WTC11 (cell line): ENCODE results near the gene AP5M1. TPM values are rescaled to one million over a fixed set of nuclear protein-coding genes. Genes with fewer than 3 reads are reported as not detected.
"Not testable (repeated sequence)": the region's sequence is repeated elsewhere in the genome, so short reads cannot be mapped to it uniquely, and the experiment has no call there.

Experiments used
- ATAC-seq: fragments of 200-7000 bp; cut with Tn5 transposase; 2 replicates; pipeline ENCODE4 v1.10.0; 2021; ENCODE audit warnings: mild to moderate bottlenecking, moderate library complexity
- CTCF ChIA-PET: fragments of 300-600 bp; sonication (Branson Sonifier 250); formaldehyde crosslinking; loops from one replicate; lab custom pipeline; 2021; ENCODE audit warnings: antibody characterized with exemption; lab: Charles Lee
- POLR2A ChIA-PET: fragments of 350-600 bp; sonication (Branson Sonifier 250); formaldehyde crosslinking; loops from one replicate; lab custom pipeline; 2021; ENCODE audit warnings: antibody characterized with exemption; lab: Charles Lee
- DNase-seq: peaks from one replicate; pipeline ENCODE4 v3.0.0; 2021; ENCODE audit warnings: low spot score
- H3K27ac Mint-ChIP-seq: 2 replicates; pipeline ENCODE4 v1.8.0; 2021; ENCODE audit warnings: mixed read lengths
- H3K27me3 Mint-ChIP-seq: 2 replicates; pipeline ENCODE4 v1.8.0; 2021; ENCODE audit warnings: low read depth, mild to moderate bottlenecking, moderate library complexity, mixed read lengths
- H3K36me3 Mint-ChIP-seq: 2 replicates; pipeline ENCODE4 v1.8.0; 2021; ENCODE audit warnings: mixed read lengths
- H3K4me1 Mint-ChIP-seq: 2 replicates; pipeline ENCODE4 v1.8.0; 2022; ENCODE audit warnings: mixed read lengths
- H3K4me3 Mint-ChIP-seq: 2 replicates; pipeline ENCODE4 v1.8.0; 2021; ENCODE audit warnings: mild to moderate bottlenecking, moderate library complexity, mixed read lengths
- H3K9me3 Mint-ChIP-seq: 2 replicates; pipeline ENCODE4 v1.8.0; 2021; ENCODE audit warnings: mixed read lengths
- CREB1 ChIP-seq: sonication (generic); formaldehyde crosslinking; IDR thresholded peaks from 2 replicates; pipeline ENCODE4 v1.8.0; 2023; ENCODE audit warnings: mild to moderate bottlenecking, missing genetic modification reagents
- HMGA2 ChIP-seq: fragments of 250-450 bp; sonication (Bioruptor Pico); IDR thresholded peaks from 2 replicates; pipeline ENCODE4 v1.4.0; 2021; ENCODE audit warnings: mild to moderate bottlenecking, moderate library complexity
- HMGXB4 ChIP-seq: sonication (generic); formaldehyde crosslinking; IDR thresholded peaks from 2 replicates; pipeline ENCODE4 v1.8.1; 2023; ENCODE audit warnings: mild to moderate bottlenecking, moderate library complexity, missing genetic modification reagents
- SMAD4 ChIP-seq: sonication (generic); formaldehyde crosslinking; IDR thresholded peaks from 2 replicates; pipeline ENCODE4 v1.8.0; 2022; ENCODE audit warnings: mild to moderate bottlenecking, missing genetic modification reagents
- ZNF281 ChIP-seq: sonication (generic); formaldehyde crosslinking; IDR thresholded peaks from 2 replicates; pipeline ENCODE4 v1.8.0; 2023; ENCODE audit warnings: mild to moderate bottlenecking, missing genetic modification reagents
- total RNA-seq: library from RNA; stranded (reverse); gene quantifications from 3 replicates; pipeline ENCODE4 v1.2.3, GENCODE V29; 2021
- TF ChIP-seq, protein P1 (sequence below): sonication (generic); formaldehyde crosslinking; IDR thresholded peaks from 2 replicates; pipeline ENCODE4 v1.8.0; 2023; ENCODE audit warnings: missing genetic modification reagents, mild to moderate bottlenecking, borderline replicate concordance
- TF ChIP-seq, protein P2 (sequence below): sonication (generic); formaldehyde crosslinking; IDR thresholded peaks from 2 replicates; pipeline ENCODE4 v1.8.1; 2022; ENCODE audit warnings: mild to moderate bottlenecking, moderate library complexity, missing genetic modification reagents
- TF ChIP-seq, protein P3 (sequence below): sonication (generic); formaldehyde crosslinking; IDR thresholded peaks from 2 replicates; pipeline ENCODE4 v1.8.0; 2022; ENCODE audit warnings: mild to moderate bottlenecking, missing genetic modification reagents
- TF ChIP-seq, protein P4 (sequence below): sonication (generic); formaldehyde crosslinking; conservative IDR thresholded peaks from 2 replicates; pipeline ENCODE4 v1.8.1; 2022; ENCODE audit warnings: mild to moderate bottlenecking, missing genetic modification reagents

Gene AP5M1
- total RNA-seq, 1 experiment from 2014 or later: 48.5 TPM

- TF ChIP-seq HMGXB4 (CRISPR knock-in tag): no peak
- no peak for TF ChIP-seq HMGA2 (CRISPR knock-in tag)
- TF ChIP-seq, all 79 proteins: peak for 0
These were observed 57.5 kb downstream of the AP5M1 start (continued) for GRCh38 chr14:57326253-57326652.

GRCh38 chr14:57329833-57330232 lies 61.1 kb downstream of the AP5M1 start:
- Mint-ChIP-seq H3K4me3 (no peak overlapping the region), H3K9me3 (peaks cover 49% of the 10 kb centered on the region), H3K4me1 (no peaks in the 10 kb centered on the region), H3K36me3 (peaks cover 21% of the 10 kb centered on the region), H3K27ac (no peak overlapping the region), H3K27me3 (peaks cover 10% of the 10 kb centered on the region)
- ChIA-PET CTCF (no interaction called here), POLR2A (no interaction called here)
- no peak for DNase-seq
- no peak for ATAC-seq
- no peak for TF ChIP-seq SMAD4 (CRISPR knock-in tag)
- no peak for TF ChIP-seq ZNF281 (CRISPR knock-in tag)
- TF ChIP-seq, protein P1, sequence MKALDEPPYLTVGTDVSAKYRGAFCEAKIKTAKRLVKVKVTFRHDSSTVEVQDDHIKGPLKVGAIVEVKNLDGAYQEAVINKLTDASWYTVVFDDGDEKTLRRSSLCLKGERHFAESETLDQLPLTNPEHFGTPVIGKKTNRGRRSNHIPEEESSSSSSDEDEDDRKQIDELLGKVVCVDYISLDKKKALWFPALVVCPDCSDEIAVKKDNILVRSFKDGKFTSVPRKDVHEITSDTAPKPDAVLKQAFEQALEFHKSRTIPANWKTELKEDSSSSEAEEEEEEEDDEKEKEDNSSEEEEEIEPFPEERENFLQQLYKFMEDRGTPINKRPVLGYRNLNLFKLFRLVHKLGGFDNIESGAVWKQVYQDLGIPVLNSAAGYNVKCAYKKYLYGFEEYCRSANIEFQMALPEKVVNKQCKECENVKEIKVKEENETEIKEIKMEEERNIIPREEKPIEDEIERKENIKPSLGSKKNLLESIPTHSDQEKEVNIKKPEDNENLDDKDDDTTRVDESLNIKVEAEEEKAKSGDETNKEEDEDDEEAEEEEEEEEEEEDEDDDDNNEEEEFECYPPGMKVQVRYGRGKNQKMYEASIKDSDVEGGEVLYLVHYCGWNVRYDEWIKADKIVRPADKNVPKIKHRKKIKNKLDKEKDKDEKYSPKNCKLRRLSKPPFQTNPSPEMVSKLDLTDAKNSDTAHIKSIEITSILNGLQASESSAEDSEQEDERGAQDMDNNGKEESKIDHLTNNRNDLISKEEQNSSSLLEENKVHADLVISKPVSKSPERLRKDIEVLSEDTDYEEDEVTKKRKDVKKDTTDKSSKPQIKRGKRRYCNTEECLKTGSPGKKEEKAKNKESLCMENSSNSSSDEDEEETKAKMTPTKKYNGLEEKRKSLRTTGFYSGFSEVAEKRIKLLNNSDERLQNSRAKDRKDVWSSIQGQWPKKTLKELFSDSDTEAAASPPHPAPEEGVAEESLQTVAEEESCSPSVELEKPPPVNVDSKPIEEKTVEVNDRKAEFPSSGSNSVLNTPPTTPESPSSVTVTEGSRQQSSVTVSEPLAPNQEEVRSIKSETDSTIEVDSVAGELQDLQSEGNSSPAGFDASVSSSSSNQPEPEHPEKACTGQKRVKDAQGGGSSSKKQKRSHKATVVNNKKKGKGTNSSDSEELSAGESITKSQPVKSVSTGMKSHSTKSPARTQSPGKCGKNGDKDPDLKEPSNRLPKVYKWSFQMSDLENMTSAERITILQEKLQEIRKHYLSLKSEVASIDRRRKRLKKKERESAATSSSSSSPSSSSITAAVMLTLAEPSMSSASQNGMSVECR (CRISPR knock-in tag): no peak
- no peak for TF ChIP-seq CREB1 (CRISPR knock-in tag)
- TF ChIP-seq, protein P2, sequence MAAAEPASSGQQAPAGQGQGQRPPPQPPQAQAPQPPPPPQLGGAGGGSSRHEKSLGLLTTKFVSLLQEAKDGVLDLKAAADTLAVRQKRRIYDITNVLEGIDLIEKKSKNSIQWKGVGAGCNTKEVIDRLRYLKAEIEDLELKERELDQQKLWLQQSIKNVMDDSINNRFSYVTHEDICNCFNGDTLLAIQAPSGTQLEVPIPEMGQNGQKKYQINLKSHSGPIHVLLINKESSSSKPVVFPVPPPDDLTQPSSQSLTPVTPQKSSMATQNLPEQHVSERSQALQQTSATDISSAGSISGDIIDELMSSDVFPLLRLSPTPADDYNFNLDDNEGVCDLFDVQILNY (CRISPR knock-in tag): no peak
- TF ChIP-seq, protein P3, sequence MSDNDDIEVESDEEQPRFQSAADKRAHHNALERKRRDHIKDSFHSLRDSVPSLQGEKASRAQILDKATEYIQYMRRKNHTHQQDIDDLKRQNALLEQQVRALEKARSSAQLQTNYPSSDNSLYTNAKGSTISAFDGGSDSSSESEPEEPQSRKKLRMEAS (CRISPR knock-in tag): no peak
- TF ChIP-seq, protein P4, sequence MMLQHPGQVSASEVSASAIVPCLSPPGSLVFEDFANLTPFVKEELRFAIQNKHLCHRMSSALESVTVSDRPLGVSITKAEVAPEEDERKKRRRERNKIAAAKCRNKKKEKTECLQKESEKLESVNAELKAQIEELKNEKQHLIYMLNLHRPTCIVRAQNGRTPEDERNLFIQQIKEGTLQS (CRISPR knock-in tag): no peak

GRCh38 chr14:57332475-57332874 lies 63.7 kb downstream of the AP5M1 start:
- H3K4me3 Mint-ChIP-seq, H3K27ac Mint-ChIP-seq, ATAC-seq, DNase-seq, H3K4me1 Mint-ChIP-seq, CTCF ChIA-PET, POLR2A ChIA-PET: not testable (repeated sequence)
- peaks cover 63% of the 10 kb centered on the region for H3K9me3 Mint-ChIP-seq
- H3K27me3 Mint-ChIP-seq: peaks cover 15% of the 10 kb centered on the region
- H3K36me3 Mint-ChIP-seq: peaks cover 29% of the 10 kb centered on the region

DNA sequence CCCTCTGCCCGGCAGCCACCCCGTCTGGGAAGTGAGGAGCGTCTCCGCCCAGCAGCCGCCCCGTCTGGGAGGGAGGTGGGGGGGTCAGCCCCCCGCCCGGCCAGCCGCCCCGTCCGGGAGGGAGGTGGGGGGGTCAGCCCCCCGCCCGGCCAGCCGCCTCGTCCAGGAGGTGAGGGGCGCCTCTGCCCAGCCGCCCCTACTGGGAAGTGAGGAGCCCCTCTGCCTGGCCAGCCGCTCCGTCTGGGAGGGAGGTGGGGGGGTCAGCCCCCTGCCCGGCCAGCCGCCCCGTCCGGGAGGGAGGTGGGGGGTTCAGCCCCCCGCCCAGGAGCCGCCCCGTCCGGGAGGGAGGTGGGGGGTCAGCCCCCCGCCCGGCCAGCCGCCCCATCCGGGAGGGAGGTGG lies 65.0 kb downstream of the AP5M1 start:
- peaks cover 32% of the 10 kb centered on the region for H3K36me3 Mint-ChIP-seq
- DNase-seq, H3K27ac Mint-ChIP-seq, POLR2A ChIA-PET, CTCF ChIA-PET, ATAC-seq, H3K4me1 Mint-ChIP-seq, H3K4me3 Mint-ChIP-seq: not testable (repeated sequence)
- H3K27me3 Mint-ChIP-seq: peaks cover 15% of the 10 kb centered on the region
- H3K9me3 Mint-ChIP-seq: peaks cover 56% of the 10 kb centered on the region
